Thyroid gland (tissue), 4 donors: ENCODE results near the gene UPB1.

Experiments
- CTCF ChIP-seq, 6 experiments: fragments of 200-600 bp in 3 of 6; fragments of 450-650 bp in 3 of 6; sonication (generic) in 3 of 6; IDR thresholded peaks; one replicate each; pipeline ENCODE4 v1.5.1; 2016 to 2019; ENCODE audit warnings: antibody characterized with exemption in 6 of 6, mild to moderate bottlenecking in 2 of 6, inconsistent platforms in 1 of 6, moderate library complexity in 1 of 6
- POLR2A ChIP-seq, 2 donors: fragments of 450-650 bp; IDR thresholded peaks; one replicate each; pipeline ENCODE4 v1.6.1; 2017; ENCODE audit warnings: antibody characterized with exemption in 2 of 2, mild to moderate bottlenecking in 2 of 2, moderate library complexity in 1 of 2

- TF ChIP-seq CTCF (IDR thresholded peaks at IDR 0.05) (no peak), POLR2A (IDR thresholded peaks at IDR 0.05) (no peak)
Observed at GRCh38 chr22:24459911-24460310, 35.2 kb upstream of the UPB1 start.
